ENCODE measurements around the gene MRPL36. TPM values are rescaled to one million over a fixed set of nuclear protein-coding genes. Genes with fewer than 3 reads are reported as not detected.

MRPL36 gene
- total RNA-seq, 4 donors from 2014 or later, result 44.6 to 54.9 (median 49.3) TPM

DNA sequence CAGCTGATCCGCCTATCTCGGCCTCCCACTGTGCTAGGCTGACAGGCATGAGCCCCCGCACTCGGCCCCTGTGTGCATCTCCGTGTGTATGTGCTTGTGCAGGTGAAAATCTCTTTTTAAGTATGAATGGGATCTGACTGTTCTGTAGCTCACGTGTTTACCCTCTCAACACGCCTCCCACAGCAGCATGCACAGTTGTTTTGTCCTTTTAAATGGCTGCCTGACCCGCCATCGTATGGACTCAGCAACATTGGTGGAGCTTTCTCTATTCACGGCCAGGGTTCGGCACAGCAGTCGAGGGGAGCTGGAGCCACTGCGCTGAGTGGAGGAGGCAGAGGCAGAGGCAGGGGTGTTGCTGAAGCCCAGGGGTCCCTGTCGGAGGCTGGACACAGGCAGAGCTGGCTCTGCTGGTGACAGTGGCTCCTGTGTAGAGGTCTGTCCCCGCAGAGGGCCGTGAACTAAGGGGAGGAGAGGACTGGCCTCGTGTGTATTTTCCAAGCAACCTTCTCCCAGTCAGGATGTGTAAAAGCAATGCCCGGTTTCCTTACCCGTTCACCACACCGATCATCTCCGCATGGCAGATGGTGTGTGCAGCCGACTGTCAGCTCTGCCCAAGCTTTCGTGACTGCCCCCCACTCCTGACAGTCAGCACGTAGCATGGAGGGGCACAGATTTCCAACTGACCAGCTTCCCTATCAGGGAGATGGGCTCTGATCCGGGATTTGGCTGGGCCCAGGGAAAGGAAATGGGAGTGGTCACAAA lies 37.3 kb downstream of the MRPL36 start:
- no peaks in the 10 kb centered on the region for H3K4me1 ChIP-seq
- WGBS, 2 donors, result 71 to 78% methylated on average over 5 to 19 of the region's 25 CpGs
- H3K36me3 ChIP-seq, result no peaks in the 10 kb centered on the region
- H3K9me3 ChIP-seq, result no peaks in the 10 kb centered on the region
- no peak for TF ChIP-seq POLR2A (IDR thresholded peaks at IDR 0.05)
- TF ChIP-seq, protein P1, sequence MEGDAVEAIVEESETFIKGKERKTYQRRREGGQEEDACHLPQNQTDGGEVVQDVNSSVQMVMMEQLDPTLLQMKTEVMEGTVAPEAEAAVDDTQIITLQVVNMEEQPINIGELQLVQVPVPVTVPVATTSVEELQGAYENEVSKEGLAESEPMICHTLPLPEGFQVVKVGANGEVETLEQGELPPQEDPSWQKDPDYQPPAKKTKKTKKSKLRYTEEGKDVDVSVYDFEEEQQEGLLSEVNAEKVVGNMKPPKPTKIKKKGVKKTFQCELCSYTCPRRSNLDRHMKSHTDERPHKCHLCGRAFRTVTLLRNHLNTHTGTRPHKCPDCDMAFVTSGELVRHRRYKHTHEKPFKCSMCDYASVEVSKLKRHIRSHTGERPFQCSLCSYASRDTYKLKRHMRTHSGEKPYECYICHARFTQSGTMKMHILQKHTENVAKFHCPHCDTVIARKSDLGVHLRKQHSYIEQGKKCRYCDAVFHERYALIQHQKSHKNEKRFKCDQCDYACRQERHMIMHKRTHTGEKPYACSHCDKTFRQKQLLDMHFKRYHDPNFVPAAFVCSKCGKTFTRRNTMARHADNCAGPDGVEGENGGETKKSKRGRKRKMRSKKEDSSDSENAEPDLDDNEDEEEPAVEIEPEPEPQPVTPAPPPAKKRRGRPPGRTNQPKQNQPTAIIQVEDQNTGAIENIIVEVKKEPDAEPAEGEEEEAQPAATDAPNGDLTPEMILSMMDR (IDR thresholded peaks at IDR 0.05), result no peak
- H3K4me3 ChIP-seq, result no peak overlapping the region
- intact Hi-C loops (cut with DNase I), result no loop called here
- no peak overlapping the region for H3K27ac ChIP-seq
- H3K27me3 ChIP-seq, result peaks cover 0 to 51% (median 0%) of the 10 kb centered on the region in 4 donors
- DNase-seq, result no peak

DNA sequence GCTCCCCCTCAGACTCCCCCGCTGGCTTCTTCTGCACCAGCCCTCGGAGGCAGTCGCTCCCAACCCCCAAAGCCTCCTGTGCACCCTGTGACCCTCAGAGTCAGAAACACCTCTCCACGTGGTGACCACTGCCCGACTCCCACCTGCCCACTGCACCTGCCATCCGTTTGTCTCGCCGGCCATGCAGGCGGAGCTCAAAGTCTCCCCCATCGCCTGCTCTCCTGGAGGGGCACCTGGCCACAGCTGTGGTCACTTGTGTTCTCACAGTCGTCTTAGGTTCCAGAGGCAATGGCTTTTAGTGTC lies 38.2 kb downstream of the MRPL36 start:
- 75 to 79% methylated on average over 10 to 11 of the region's 11 CpGs for WGBS, 2 donors
- H3K27me3 ChIP-seq, result peaks cover 0 to 51% (median 0%) of the 10 kb centered on the region in 4 donors
- intact Hi-C loops (cut with DNase I), result no loop called here
- no peaks in the 10 kb centered on the region for H3K9me3 ChIP-seq
- DNase-seq, result no peak
- H3K4me3 ChIP-seq, result no peak overlapping the region
- H3K27ac ChIP-seq, result no peak overlapping the region
- no peaks in the 10 kb centered on the region for H3K4me1 ChIP-seq
- TF ChIP-seq, protein P1 (IDR thresholded peaks at IDR 0.05), result no peak
- no peak for TF ChIP-seq POLR2A (IDR thresholded peaks at IDR 0.05)
- no peaks in the 10 kb centered on the region for H3K36me3 ChIP-seq

DNA sequence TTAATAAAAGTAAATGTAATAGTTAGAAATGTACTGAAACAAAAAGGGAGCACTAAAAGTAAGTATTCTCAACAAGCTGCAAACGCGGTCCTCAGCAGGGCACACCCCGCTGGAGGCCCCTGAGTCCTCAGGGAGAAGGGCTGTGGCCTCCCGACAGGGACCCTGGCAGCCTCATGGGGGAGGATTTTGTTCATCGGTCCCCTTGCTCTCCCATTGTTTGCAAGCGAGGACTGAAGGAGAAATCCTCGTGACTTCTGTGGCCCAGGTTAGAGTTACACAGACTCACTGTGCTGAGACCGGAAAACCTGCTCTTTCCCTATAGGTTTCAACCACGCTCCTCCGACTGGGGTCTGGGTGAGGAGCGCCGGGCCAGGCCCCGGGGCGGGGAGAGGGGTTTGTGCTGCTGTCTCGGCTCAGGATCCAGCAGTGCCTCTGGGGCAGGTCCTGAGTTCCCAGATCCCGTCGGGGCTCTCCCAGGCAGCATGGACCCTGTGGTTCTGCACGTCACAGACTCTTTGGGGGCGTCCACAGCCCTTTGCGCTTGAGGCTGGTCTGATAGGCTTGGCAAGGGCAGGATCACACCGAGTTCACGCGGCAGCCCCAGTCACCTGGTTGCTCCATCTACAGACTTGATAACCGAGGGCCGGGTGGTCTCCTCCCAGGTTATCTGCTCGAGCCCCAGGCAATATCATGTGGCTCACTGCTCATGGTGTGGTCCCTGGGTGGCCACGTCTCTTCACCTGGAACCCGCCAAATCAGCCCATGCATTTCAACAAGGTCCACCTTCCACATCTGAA lies 38.8 kb downstream of the MRPL36 start:
- Histone ChIP-seq H3K4me3 (no peak overlapping the region), H3K9me3 (no peaks in the 10 kb centered on the region), H3K27me3 (peaks cover 0 to 45% (median 0%) of the 10 kb centered on the region in 4 donors), H3K36me3 (no peaks in the 10 kb centered on the region), H3K27ac (no peak overlapping the region), H3K4me1 (no peaks in the 10 kb centered on the region)
- TF ChIP-seq, protein P1 (IDR thresholded peaks at IDR 0.05), result no peak
- TF ChIP-seq POLR2A (IDR thresholded peaks at IDR 0.05), result no peak
- no peak for DNase-seq
- WGBS, 2 donors, result 49 to 63% methylated on average over 7 to 9 of the region's 28 CpGs
- intact Hi-C loops (cut with DNase I), result no loop called here

DNA sequence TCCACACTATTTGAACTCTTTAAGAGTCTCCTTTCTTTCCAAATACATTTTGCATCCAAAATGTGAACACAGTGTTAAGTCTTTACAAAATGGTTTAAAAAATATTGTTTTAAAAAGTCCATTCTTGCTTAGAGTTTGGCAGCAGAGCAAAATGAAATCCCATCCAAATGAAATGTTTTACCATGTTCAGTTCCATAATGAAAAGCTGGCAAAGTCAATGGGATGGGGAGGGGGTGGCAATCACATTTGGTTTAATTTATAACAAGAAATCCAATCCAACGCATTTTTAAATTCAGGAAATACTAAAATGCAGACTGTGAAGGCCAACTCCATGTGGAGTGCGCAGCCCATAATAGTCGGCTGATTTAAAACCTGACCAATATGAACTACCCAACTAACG lies 39.4 kb downstream of the MRPL36 start:
- Histone ChIP-seq H3K27me3 (peaks cover 0 to 39% (median 0%) of the 10 kb centered on the region in 4 donors), H3K4me3 (no peak overlapping the region), H3K27ac (no peak overlapping the region), H3K4me1 (no peaks in the 10 kb centered on the region), H3K36me3 (no peaks in the 10 kb centered on the region), H3K9me3 (no peaks in the 10 kb centered on the region)
- TF ChIP-seq, protein P1 (IDR thresholded peaks at IDR 0.05), result no peak
- TF ChIP-seq POLR2A (IDR thresholded peaks at IDR 0.05), result no peak
- intact Hi-C loops (cut with DNase I), result no loop called here
- WGBS, 2 donors, result 69 to 75% methylated on average over 4 of the region's 4 CpGs
- no peak for DNase-seq

DNA sequence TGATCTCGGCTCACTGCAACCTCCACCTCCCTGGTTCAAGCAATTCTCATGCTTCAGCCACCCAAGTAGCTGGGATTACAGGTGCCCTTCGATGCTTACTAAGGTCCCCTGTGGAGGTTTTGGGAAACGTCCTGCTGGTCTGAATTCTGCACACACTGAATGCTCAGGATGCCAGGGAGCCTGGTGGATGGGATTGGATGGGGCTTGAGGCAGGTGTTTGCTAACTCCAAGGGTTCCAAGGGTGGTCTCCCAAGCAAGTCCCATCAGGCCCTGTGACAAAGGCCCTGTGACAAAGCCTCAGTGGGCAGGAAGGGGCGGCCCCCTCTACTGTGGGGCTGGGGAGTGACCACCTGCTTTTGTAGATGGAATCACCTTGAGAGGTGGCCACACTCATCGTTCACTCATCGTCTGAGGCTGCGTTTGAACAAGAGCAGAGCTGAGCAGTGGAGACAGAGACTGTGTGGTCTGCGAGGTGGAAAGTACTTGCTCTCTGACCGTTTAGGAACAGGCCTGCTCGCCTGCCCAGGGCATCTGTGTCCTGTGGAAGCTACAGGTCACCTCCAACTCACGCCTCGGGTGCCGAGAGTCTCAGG lies 40.2 kb downstream of the MRPL36 start:
- peaks cover 0 to 38% (median 0%) of the 10 kb centered on the region in 4 donors for H3K27me3 ChIP-seq
- TF ChIP-seq, protein P1 (IDR thresholded peaks at IDR 0.05), result no peak
- TF ChIP-seq POLR2A (IDR thresholded peaks at IDR 0.05), result no peak
- no peaks in the 10 kb centered on the region for H3K36me3 ChIP-seq
- no peaks in the 10 kb centered on the region for H3K9me3 ChIP-seq
- no peak overlapping the region for H3K4me3 ChIP-seq
- no peaks in the 10 kb centered on the region for H3K4me1 ChIP-seq
- no peak overlapping the region for H3K27ac ChIP-seq
- WGBS, 2 donors, result 72 to 86% methylated on average over 10 to 13 of the region's 13 CpGs
- DNase-seq, result no peak
- intact Hi-C loops (cut with DNase I), result no loop called here
